Stimulated activated CD4-positive, alpha-beta T cell treated with anti-CD3 and anti-CD28 coated beads, TNF-alpha, amount 100 ng/mL, for 1 hour (primary cell): ENCODE data around the gene PSME3.

ENCODE experiments used
- DNase-seq, 3 donors: peaks; one replicate each; pipeline ENCODE4 v3.0.0-alpha.2; 2020; ENCODE audit warnings: low read depth in 3 of 3, low spot score in 1 of 3

The PSME3 gene

DNA sequence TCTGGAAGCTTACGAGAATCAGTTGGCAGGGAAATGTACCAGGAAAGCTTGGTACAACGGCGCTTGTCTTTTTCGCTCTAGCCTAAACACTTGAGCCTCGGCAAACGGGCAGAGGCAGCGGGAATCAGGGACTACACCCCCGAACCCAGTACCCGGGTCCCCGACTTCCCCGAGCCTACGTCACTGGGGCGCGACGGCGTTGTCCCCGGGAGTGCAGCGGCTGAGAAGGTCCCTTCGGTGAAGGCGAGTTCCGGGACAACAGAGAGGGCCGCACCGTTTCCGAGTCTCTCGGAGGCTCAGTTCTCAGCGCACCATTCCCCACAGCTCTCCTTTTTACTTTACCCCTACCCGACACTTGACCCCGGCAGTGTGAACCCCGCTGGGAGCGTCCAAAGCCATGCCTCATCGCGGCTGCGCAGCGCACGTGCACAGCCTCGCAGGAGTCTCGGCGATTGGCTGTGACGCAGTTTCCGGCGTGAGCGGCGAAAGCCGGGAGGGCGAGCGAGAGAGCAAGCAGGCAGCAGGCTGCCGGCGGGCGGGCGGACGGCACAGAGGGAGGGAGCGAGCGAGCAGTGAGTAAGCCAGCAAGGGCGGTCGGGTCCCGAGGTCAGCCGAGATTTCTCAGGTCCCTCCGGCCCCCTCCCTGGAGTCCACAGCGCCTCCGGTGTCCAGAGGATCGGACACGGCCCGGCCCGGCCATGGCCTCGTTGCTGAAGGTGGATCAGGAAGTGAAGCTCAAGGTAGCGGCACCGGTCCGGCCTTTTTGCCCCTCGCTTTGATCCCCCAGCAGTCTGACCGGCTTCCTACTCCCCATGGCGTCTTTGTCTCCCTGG, at the start of gene PSME3:
Gene PSME3, plus strand, starts transcription at position 464 of the 833 bp plus-strand sequence. Its CDS starts 235 bp downstream, at position 699.
- DNase-seq = peak; percentile 69 to 81 (median 74)

GRCh38 chr17:42783791-42784138, 49.4 kb upstream of the PSME3 start:
- no peak for DNase-seq

GRCh38 chr17:42784409-42784808, 48.8 kb upstream of the PSME3 start:
- no peak for DNase-seq

GRCh38 chr17:42784811-42785592, 48.2 kb upstream of the PSME3 start:
- no peak for DNase-seq

DNA sequence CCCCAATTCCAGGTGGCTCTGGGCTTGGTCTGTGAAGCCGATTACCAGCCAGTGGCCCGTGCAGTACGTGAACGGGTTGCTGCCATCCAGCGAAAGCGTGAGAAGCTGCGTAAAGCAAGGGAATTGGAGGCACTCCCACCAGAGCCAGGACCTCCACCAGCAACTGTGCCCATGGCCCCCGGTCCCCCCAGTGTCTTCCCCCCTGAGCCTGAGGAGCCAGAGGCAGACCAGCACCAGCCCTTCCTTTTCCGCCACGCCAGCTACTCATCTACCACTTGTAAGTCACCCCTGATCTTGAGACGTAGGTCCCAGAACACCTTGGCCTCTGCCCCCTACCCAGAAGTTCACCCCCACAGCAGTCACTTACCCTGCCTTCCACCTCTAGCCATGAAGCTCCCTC, 45.9 kb upstream of the PSME3 start:
- DNase-seq = no peak

DNA sequence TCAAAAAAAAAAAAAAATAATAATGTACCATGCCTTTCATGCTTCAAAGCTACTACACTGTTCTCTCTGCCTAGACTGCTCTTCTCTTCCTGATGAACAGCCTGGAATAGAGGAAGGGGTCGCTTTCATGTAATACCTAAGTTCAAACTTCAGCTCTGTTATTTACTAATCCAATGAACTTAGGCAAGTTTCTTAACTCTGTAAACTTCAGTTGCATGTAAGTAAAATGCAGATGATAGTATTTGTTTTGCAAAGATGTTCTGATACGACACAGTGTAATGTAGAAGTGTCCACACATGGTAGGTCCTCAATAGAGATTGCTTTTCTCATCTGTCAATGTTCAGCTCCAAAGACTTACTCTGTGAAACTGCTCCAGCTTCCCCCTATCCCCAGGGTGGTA, 41.2 kb upstream of the PSME3 start:
- no peak for DNase-seq

DNA sequence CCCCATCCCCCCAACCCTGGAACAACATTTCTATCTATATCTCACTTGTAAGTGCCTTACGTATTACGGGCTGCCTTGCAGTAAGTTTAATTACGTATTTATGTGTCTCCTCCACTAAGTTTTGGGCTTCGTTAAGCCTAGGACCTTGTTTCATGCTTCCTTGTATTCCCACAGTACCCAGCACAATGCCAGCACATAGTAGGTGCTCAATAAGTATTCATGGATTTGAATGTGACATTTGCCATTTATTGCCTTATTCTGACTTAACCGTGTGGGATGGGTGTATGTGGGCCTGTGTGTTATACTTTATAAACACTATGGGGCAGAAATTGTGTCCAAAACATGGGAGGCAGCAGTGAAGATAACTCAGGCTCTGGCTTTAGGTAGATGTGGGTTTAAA, 40.7 kb upstream of the PSME3 start:
- no peak for DNase-seq

- no peak for DNase-seq
These were observed 38.1 kb upstream of the PSME3 start for GRCh38 chr17:42795061-42795460.

DNA sequence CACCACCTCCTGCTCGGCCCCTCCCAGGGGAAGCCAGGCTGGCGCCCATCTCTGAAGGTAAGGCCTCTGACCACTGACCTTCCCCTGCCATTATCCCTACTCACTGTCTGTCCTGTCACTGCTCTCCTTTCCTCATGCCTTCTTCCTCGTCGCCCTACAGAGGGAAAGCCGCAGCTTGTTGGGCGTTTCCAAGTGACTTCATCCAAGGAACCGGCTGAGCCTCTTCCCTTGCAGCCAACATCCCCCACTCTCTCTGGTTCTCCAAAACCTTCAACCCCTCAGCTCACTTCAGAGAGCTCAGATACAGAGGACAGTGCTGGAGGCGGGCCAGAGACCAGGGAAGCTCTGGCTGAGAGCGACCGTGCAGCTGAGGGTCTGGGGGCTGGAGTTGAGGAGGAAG, 37.7 kb upstream of the PSME3 start:
- no peak for DNase-seq

DNA sequence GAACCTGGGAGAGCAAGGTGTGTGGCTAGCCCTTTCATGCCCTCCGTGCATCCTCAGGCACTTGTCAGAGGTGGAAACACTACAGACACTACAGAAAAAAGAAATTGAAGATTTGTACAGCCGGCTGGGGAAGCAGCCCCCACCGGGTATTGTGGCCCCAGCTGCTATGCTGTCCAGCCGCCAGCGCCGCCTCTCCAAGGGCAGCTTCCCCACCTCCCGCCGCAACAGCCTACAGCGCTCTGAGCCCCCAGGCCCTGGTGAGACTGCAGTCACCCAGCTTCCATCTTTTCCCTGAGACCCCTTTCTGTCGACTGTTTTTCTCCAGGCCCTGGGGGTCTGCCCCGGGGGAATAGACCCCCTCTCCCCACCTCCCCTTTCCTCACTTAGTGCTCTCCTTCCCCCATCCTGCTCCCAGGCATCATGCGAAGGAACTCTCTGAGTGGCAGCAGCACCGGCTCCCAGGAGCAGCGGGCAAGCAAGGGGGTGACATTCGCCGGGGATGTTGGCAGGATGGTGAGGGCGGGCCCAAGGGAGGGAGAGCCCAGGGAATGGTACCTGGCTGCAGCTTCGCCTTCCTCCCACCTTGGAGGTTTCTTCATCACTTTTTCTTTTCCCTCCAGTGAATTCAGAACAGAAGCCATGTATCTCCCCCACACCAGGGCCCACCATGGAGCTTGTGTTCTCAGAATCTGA, 37.0 kb upstream of the PSME3 start:
- no peak for DNase-seq

GRCh38 chr17:42797067-42798007, 35.9 kb upstream of the PSME3 start:
- DNase-seq = no peak

- no peak for DNase-seq
These were observed 35.2 kb upstream of the PSME3 start for GRCh38 chr17:42798011-42798382.

- peak; percentile 26 to 63 (median 29) for DNase-seq
These were observed 34.5 kb upstream of the PSME3 start, which contains the start of the genes CNTD1 and COA3 for GRCh38 chr17:42798383-42799380. Gene CNTD1, plus strand, starts transcription at chr17:42798861. Its CDS starts 207 bp downstream, at chr17:42799068. Gene COA3, minus strand, starts transcription at chr17:42798704. Its CDS starts 23 bp downstream, at chr17:42798681.

GRCh38 chr17:42803074-42803883, 29.9 kb upstream of the PSME3 start:
- DNase-seq = no peak

DNA sequence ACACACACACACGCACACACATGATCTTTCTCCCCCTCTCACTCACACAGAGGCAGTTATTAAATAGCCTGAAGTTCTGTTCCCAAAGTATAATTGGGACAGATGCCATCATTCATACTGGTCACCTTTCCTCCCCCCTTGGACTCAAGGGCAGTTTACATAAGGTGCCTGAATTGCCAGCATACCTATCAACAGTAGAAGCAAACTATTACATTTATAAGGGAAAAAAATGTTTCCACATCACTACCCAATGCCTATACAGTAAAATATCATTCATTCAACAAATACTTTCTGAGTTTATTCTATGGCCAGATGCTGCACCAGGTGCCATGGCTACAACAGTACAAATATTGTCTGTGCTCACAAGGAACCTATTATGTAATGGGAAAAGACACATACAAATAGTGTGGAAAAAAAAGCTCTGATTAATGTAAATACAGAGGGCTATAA, 28.3 kb upstream of the PSME3 start:
- DNase-seq = no peak

DNA sequence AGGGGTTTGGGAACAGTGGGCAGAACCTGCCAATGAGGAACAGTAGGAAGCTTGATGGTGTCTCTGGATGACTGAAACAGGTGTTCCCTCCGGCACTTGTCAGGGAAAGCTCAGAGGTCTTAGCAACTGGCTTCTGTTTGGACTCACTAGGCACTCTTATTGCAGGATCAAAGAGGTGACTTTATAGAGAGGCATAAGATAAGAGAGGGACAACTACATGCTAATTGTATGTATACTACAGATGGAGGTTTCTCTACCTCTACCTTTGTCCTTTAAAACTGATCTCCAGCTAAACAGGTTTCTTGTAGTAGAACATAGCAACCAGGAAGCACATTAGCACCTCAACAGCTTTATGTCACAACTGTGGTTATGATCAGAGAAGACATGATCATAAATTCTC, 26.9 kb upstream of the PSME3 start:
- DNase-seq = no peak

DNA sequence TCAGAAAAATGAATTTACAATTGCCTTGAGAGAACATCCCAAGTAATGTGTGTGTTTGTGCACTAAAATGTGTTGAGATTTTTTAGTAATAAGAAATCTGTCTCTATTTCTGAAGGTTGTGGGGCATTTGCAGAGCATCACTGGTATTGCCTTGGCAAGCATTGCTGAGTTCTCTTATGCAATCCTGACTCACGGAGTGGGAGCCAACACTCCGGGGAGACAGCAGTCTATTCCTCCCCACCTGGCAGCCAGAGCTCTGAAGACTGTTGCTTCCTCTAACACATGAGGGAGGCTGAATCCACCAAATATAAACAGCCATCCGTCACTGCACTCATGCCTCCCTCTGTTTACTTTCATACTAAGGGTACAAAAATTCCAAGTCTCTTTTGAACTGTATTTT, 23.9 kb upstream of the PSME3 start:
- DNase-seq = no peak

DNA sequence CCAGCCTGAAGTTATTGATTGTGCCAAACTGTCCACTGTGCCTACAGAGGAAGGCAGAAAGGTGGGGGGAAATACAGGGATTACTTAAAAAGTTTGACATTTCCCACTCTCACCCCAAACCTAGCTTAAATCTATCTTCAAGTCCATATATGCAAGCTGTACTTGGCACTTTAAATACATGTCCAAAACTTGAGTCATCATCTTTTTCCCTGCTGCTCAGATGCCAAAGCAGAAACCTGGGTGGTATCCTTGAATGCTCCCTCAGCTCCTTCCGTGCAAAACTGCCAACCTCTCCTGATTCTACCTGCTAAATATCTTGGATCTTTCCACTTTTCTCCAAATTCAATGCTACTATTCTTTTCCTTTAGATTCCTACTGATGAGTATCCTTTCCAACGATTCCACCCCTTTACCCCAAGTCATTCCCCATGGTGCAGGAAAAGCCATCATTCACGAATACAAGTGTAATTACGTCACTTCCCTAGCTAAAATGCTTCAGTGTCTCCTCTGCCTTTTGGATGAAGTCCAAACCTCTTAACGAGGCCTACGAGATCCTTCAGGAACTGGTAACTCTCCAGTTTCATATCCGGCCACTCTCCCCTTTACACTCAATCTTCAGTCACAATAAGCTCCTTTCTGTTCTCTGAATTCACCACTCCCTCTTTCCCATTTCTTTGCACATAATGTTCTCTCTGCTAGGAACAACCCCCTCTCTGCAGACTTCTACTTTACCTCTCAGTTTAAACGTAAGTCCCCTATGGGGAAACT, 18.4 kb upstream of the PSME3 start:
- DNase-seq = no peak
